ENCODE data around the gene FGFR3.

The FGFR3 gene

DNA sequence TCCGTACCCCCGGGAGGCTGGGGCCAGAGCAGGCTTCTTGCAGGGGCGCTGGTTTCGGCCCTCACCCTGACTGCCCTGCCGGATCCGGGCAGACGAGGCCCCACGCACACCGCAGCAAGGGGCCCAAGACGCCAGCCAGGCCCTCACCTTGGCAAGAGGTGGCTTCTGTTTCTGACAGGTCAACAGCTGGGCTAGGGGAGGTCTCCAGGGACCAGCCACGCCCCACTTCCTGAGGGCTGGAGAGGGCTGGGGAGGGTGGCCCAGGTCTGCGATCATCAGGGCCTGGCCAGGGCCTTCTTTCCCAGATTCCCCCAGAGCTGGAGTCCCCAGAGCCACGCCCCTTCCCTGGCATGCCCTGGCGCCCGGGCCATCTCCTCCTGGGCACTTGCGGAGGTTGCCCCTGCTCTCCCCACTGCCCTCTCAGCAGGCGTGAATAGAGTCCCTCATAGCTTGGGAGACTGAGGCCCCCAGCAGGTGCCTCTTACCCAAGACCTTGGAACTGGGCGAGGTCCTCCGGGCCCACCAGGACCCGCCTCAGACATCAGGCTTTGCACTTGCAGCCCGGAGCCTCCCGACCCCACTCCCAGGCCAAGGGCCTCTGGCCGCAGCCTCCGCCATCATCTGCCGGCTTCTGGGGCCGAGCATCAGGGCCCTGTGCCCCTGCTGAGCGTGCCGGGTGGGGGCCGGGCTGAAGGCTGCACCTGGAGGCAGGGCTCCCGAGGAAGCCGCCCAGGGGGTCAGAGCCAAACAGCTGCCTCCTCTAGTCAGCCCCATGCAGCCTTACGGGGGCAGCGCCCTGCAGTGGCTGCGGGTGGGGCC is 6.3 kb upstream of the FGFR3 start:
- TF ChIP-seq, protein P1, sequence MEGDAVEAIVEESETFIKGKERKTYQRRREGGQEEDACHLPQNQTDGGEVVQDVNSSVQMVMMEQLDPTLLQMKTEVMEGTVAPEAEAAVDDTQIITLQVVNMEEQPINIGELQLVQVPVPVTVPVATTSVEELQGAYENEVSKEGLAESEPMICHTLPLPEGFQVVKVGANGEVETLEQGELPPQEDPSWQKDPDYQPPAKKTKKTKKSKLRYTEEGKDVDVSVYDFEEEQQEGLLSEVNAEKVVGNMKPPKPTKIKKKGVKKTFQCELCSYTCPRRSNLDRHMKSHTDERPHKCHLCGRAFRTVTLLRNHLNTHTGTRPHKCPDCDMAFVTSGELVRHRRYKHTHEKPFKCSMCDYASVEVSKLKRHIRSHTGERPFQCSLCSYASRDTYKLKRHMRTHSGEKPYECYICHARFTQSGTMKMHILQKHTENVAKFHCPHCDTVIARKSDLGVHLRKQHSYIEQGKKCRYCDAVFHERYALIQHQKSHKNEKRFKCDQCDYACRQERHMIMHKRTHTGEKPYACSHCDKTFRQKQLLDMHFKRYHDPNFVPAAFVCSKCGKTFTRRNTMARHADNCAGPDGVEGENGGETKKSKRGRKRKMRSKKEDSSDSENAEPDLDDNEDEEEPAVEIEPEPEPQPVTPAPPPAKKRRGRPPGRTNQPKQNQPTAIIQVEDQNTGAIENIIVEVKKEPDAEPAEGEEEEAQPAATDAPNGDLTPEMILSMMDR (IDR thresholded peaks at IDR 0.05; ENCODE audit: low read depth, low read length, missing control alignments) = no peak
- no peak overlapping the region for H3K4me3 ChIP-seq (replicated peaks; ENCODE audit: low read depth, low read length)
- no peak for DNase-seq (ENCODE audit: extremely low read depth, low read depth)

DNA sequence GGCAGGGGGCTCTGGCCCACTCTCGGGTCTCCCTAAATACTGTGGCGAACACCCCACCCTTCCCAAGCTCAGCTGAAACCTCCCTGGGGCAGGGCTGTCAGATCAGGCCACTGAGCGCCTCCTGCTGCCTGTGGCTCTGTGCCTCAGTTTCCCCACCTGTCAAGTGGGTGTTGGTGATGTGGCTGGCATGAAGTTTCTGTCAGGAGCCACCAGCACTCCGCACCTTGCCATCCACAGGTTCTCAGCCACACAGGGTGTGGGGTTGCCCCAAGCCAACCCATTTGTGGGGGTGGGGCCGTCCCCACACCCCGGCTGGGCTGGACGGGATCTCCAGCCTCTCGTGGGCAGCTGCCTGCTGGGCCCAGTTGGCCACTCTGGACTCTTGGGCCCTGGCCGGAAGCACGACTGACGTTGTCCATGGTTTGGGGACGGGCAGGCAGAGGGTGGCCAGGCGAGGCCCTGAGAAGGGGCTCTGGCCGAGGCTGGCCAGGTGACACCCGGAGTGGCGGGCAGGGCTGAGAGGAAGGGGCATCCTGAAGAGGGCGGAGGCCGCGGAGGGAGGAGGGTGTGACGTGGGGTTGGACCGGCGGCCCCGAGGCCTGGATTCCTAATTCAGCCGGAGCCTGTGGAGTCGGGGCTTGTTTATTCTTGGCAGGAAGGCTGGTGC is 5.5 kb upstream of the FGFR3 start:
- no peak overlapping the region for H3K4me3 ChIP-seq (replicated peaks; ENCODE audit: low read depth, low read length)
- TF ChIP-seq, protein P1 (IDR thresholded peaks at IDR 0.05; ENCODE audit: low read depth, low read length, missing control alignments) = no peak
- no peak for DNase-seq (ENCODE audit: extremely low read depth, low read depth)

DNA sequence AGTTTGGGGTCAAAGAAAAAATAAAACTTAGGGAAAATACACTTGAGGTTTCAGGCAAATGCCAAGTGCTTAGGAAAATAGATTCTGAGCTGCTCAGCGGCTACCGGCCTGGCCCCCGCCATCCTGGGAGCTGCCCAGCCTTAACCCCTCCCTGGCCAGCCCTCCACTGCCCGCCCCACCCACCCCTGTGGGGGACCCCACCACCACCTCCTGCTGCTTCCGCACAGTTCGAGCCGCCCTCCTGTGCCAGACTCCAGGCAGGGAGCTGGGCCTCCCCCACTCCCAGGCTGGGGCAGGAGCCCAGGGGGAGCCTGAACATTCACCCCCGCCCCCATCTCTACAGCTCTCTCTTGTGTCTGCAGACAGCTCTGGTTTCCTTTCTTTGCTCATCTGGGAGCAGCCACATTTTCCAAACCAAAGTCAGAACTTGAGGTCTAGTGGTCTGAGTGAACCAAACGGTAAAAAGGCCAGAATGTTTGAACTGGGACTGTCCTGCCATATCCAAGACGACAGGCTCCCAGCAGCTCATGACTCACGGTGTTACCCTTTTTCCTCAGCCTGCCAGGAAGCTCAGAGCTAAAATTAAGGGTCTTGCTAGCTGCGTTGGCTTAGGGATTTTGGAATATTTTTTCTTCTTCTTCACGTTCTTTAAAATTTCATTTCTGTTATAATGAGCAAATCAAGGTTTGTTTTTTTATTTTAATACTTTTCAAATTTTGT is 4.7 kb upstream of the FGFR3 start:
- H3K4me3 ChIP-seq (replicated peaks; ENCODE audit: low read depth, low read length) = no peak overlapping the region
- no peak for DNase-seq (ENCODE audit: extremely low read depth, low read depth)
- TF ChIP-seq, protein P1 (IDR thresholded peaks at IDR 0.05; ENCODE audit: low read depth, low read length, missing control alignments) = no peak

GRCh38 chr4:1789552-1789951 is 3.5 kb upstream of the FGFR3 start:
- H3K4me3 ChIP-seq (replicated peaks; ENCODE audit: low read depth, low read length) = no peak overlapping the region
- no peak for DNase-seq (ENCODE audit: extremely low read depth, low read depth)
- TF ChIP-seq, protein P1 (IDR thresholded peaks at IDR 0.05; ENCODE audit: low read depth, low read length, missing control alignments) = no peak

DNA sequence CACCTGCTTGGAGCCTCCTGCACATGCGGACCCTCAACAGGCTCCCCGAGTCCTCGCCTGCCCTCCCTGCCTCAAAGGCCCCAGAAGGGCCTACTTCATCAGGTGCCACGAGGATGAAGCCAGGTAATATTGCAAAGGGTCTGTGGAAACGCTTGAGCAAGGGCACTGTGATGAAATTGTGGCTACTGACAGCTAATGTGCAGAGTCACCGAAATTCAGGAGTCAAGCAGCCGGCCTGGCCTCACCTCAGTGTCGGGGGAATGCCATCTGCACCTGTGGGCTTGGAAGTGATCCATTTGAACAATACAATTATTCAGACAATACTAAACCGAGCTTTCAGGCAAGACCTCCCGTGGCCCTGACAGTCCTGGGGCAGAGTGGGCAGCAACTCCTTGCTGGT is 3.1 kb upstream of the FGFR3 start:
- TF ChIP-seq, protein P1 (IDR thresholded peaks at IDR 0.05; ENCODE audit: low read depth, low read length, missing control alignments) = no peak
- H3K4me3 ChIP-seq (replicated peaks; ENCODE audit: low read depth, low read length) = no peak overlapping the region
- no peak for DNase-seq (ENCODE audit: extremely low read depth, low read depth)

GRCh38 chr4:1792158-1792831 is 798 bp upstream of the FGFR3 start:
- TF ChIP-seq, protein P1 (IDR thresholded peaks at IDR 0.05; ENCODE audit: low read depth, low read length, missing control alignments) = no peak
- DNase-seq (ENCODE audit: extremely low read depth, low read depth) = no peak
- H3K4me3 ChIP-seq (replicated peaks; ENCODE audit: low read depth, low read length) = no peak overlapping the region

Measured in HFF-Myc (cell line).